T1000 (cell line): ENCODE data around the gene TPX2.

Experiments used
- DNase-seq: peaks from one replicate; lab custom pipeline; 2025; ENCODE audit warnings: mixed read lengths; lab: John Stamatoyannopoulos, UW

Gene TPX2

DNA sequence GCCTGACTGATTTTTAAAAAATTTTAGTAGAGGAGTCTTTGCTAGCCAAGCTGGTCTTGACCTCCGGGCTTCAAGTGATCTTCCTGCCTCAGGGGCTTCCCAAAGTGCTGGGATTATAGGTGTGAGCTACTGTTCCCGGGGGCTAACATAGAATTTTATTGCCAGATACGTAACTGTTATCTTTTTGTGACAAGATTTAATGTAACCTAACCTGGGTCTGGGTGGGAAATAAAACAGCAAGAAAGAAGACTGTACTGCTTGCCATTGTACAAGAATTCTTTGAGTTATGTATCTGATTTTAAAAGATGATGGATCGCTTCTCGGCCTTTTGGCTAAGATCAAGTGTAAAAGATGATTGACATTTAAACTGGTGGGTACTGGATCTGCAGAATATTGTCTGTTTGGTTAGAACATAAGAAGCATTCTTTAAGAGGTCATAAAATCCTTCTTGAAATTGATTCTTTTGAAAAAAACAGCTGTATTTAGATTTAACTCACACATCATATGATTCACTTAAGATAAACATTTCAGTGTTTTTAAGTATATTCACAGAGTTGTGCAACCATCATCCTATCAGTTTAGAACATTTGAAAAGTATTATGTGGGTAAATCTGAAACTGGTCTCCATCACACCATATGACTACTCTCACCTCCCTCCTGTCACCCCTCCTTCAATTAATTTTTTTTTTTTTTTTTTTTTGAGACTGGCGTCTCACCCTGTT lies 21.6 kb downstream of the TPX2 start:
- DNase-seq = no peak

DNA sequence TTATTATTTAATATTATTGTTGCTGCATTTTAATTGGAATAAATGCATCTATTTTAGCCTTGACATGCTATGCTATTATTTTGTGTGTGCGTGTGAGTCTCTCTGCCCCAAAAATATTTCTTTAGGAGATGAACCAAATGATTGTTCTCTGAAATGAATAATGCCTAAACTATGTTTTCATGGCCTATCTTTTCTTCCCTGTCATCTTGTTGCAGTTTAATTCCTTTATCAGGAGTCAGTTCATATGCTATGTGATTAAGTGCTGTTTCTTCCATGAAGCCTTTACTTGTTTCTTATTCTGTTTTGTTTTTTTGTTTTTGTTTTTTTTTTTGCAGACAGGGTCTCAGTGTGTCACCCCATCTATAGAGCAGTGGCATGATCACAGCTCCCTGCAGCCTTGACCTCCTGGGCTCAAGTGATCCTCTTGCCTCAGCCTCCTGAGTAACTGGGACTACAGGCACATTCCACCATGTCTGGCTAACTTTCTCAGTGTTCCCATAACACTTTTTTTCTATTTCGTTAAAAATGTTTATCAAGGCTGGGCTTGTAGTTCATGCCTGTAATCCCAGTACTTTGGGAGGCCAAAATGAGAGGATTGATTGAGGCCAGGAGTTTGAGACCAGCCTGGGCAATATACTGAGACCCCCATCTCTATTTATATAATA lies 25.7 kb downstream of the TPX2 start:
- DNase-seq = no peak

DNA sequence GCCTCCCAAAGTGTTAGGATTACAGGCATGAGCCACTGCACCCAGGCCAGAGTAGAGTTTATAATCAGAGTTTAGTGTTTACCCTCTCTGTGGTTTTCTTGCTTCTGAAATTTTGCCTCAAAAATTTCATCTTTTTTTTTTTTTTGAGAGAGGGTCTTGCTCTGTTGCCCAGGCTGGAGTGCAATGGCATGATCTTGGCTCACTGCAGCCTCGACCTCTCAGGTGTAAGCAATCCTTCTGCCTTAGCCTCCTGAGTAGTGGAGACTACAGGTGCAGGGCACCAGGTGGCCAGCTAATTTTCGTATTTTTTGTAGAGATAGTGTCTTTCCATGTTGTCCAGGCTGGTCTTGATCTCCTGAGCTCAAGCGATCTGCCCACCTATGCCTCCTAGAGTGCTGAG lies 28.7 kb downstream of the TPX2 start:
- no peak for DNase-seq

DNA sequence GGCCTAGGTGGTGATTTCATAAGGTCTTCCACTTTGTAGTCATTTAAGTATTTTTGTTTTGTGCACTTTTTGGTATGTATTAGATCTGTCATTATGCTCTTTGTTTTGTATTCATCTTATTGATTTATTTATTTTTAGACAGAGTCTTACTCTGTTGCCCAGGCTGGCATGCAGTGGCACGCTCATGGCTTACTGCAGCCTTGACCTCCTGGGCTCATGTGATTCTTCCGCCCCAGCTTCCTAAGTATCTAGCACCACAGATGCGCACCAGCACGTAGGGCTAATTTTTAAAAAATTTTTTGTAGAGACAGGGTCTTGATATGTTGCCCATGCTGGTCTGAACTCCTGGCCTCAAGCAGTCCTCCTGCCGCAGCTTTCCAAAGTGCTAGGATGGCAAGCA lies 30.6 kb downstream of the TPX2 start:
- DNase-seq = no peak

DNA sequence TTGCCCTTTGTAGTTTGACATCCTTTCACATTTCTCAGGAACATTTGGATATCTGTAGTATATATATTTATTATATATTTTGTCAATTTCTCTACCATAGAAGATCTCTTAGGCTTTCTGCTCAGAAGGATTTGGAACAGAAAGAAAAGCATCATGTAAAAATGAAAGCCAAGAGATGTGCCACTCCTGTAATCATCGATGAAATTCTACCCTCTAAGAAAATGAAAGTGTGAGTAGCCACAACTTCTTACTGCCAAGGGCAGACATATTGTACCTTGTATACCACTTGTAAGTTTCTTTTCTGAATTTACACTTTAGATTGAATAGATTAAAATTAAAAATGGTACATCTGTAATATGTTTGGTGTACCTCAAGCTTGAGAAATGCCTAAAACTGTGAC lies 31.2 kb downstream of the TPX2 start:
- DNase-seq = no peak

DNA sequence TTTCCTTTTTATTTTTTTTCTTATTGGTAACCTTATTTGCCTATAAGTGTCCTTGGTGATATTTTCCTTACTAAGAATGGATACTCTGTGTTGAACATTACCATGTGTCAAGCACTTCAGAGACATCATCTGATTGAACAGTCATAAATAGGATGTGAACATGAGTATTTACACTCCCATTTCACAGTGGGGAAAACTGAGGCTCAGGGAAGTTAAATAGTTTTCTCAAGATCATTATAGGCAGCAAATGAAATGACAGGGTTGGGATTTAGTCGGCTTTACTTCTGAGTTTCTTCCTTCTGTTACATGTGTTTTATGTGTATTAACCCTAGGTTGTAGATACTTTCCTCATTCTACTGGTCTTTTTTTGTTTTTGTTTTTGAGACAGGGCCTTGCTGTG lies 35.3 kb downstream of the TPX2 start:
- no peak for DNase-seq

DNA sequence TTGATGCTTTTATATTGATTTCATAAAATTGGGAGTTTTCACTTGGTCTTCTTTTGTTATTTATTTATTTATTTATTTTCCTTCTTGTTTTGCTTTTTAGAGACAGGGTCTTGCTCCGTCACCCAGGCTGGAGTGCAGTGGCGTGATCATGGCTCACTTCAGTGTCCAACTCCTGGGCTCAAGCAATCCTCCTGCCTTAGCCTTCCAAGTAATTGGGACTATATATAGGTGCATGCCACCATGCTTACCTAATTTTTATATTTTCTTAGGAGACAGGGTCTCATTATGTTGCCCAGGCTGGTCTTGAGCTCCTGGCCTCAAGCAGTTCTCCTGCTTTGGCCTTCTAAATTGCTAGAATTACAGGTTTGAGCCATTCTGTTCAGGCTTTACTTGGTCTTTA lies 41.7 kb downstream of the TPX2 start:
- DNase-seq = no peak

DNA sequence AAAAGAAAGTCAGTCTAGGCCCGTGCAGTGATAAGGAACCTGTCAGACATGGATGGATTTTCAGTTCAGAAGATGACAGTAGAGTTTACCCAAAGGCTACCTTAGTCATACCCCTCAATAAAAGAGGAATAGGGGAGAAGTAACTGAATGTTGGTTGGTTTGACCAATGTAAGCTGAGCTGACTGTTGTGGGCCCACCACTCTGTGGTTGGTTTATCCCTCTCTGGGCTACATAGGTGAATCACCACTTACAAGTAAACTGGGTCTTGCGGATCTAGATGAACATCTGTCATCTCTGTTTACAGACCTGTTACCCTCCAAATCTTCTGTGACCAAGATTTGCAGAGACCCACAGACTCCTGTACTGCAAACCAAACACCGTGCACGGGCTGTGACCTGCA lies 42.9 kb downstream of the TPX2 start:
- DNase-seq = no peak

DNA sequence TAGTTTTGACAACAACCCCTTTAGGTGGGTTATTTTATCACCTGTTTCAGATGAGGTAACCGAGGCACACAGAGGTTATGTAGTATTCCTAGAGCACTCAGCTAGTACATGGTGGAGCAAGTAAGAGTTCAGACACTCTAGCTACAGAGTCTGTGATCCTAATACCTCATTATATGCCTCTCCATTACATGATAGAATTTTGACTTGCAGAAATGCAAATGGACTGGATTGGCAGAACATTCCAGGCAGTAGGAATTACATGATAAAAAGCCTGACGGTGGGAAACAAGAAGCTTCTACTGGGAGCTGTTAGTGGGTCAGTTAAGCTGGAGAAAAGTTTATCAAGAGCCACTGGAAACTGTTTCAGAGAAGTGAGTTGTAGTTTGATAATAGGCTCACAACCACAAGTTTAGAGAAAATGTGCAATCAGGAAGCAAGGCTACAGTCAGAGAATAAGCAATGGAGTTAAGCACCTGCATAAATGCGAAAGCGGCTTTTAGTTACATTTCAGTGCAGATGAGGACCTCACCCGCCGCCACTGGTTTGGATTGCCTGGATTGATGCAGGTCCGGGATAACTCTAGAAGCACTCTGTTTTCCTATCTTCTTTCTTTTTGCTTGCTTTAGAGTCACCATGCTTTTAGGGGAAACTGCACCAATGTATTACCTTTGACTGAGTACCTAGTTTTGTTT lies 45.4 kb downstream of the TPX2 start:
- no peak for DNase-seq

DNA sequence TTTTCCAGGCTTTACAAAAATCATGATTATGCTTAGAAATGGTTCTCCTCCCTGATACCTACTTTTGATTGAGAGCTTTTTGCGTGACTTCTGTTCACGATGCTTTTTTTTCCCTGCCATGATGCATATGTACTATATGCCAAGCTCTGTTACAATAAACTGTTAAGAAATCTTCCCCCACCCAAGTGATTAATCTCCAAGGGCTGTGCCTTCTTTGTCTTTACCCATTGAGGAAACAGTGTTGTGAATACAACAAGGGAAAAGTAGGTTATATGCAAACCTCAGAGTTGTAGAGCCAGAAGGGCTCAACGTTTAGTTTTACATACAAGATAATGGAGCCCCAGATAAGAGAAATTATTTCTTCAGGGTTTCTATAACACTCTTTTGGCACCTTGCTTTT lies 46.0 kb downstream of the TPX2 start:
- no peak for DNase-seq

DNA sequence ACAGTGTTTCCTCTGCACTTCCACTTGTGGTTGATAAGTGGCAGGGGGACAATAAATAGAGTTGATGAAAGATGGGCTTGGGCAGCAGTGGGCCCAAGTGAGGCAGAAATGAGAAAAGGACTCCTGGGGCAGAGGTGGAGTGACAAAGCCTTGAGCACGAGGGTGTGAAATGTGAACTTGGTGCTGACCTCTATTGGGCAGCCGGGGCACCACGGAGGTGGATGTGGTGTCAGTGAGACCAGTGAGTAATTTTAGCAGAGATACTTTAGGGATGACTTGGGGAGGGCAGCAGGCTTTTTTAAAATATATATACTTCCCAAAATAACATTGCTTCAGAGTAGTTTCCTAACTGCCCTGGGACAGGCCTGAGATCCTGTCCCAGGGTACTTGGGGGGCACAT lies 49.5 kb downstream of the TPX2 start:
- DNase-seq = no peak

DNA sequence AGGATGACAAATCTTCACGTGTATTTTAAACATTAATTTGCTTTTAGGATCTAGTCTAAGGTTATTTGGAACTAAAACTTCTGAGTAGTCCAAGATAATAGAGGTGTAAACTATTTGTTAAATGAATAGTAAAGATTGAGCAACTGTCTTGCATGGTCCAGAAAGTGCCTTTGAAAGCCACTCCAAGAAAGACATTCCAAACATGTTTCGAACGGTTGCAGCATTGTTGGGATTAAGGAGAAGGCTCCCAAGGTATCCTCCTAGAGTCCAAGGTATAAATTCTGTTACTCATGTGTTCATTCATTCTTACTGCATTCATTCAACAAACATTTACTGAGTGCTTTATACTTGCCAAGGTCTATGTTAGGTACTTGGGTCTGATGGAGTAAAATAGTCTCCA lies 51.3 kb downstream of the TPX2 start:
- no peak for DNase-seq

DNA sequence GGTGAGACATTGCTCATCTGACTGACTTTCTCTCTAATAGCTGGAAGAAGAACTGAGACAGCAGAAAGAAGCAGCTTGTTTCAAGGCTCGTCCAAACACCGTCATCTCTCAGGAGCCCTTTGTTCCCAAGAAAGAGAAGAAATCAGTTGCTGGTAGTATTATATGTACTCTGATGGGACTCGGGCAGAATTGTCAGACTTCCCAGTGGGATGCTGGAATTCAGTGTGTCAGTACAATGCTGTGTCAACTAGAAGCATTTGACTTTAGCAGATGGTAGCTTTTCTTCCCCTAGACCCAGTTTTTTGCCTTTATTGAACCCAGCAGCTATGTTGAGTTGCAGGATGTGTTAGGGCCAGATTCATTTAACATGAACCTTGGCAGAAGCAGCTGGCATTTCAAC lies 58.3 kb downstream of the TPX2 start:
- DNase-seq = no peak

DNA sequence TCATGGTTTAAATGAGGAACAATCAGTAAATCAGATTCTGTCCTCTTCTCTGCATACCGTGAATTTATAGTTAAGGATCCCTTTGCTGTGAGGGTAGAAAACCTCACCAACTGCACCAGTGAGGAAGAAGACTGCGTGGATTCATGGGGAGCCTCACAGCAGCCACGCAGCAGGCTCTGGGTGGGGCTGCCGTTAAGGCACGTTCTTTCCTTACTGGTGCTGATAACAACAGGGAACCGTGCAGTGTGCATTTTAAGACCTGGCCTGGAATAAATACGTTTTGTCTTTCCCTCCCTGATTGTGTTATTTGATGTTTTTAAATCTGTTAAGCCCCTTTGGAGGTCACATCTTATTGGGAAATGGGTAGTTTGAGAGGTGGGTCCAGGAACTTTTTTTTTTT lies 62.4 kb downstream of the TPX2 start:
- DNase-seq = no peak

DNA sequence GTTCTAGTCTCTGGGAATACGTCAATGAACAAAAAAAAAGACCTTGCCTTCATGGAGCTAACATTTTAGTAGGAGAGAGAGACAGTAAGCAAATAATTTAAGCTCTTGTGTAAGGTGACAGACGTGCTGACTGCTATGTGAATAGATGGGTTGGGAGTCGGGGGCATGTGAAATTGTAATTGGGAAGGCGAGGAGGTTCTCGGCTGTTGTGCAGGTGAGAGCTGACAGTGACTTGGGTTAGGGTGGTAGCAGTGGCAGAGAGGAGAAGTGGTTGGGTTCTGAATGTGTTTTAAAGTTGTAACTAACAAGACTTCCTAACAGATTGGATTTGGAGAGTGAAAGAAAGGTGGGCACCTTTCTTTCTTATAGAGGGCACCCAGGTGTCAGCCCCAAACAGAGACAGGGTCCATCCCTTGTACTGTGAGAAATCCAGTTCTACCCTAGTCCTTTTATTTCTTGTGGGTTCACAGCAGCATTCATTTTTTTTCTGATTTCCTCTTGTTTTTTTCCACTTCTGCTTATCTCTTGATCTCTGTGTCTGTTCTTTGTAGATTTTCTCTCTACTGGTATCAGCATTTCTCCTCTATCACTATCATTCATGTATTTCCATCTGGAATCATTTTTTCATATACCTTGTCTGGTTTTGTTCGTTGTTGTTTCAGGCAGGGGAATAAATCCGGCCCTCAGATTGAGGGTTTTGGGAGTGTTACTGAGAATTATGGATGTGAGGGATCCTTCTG lies 64.6 kb downstream of the TPX2 start:
- no peak for DNase-seq

DNA sequence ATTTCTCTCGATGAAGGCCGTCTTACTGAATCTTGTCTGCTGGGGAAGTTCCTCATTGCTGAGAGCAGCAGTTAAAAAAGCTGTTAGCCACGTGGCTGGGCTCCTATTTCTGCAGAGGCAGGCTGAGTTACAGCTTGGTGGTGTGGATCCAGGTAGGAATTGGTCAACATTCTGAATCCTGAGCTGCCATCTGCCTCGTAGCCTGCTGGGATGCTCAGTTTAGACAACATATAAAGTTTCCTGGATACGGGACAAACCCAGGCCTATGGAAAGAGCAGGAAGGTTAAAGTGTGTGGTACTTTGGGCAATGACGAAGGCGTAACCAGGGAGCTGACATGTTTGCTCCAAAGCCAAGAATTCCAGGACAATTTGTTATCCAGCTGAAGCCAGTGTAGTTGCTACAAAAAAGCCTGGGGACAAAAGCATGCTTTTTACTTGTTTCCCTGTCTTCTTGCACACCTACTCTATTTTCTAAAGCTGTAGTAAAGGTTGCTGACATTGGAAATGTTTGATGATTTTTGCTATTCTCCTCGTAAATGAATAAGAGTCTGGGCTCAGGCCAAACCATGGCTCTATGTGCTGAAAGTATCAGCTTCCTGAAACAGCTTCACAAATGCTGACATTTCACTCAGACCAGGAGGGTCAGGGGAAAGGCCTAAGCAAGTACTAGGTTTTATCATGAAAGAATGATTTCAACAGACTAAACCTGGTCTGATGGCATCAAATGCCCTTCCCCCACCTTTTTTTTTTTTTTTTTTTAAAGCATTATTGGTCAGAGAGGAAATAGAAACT lies 67.7 kb downstream of the TPX2 start:
- no peak for DNase-seq

DNA sequence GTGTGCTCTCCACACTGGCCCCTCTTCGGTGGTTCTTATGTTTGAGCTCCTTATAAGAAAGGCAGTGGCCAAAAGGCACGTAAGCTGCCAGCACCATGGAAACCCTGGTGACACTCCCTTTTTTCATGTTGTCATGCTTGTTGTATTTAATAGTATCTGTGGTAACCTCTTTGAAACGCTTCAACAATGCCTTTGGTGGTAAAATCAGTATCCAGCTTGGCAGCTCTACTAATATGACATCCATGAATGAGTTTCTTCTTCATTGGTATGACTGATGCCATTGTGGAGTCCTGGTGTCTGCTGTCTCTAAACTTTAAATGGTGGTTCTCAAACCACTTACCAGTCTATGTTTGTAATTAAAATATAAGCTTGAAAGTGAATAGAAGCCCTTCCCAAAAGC lies 69.4 kb downstream of the TPX2 start:
- DNase-seq = no peak

DNA sequence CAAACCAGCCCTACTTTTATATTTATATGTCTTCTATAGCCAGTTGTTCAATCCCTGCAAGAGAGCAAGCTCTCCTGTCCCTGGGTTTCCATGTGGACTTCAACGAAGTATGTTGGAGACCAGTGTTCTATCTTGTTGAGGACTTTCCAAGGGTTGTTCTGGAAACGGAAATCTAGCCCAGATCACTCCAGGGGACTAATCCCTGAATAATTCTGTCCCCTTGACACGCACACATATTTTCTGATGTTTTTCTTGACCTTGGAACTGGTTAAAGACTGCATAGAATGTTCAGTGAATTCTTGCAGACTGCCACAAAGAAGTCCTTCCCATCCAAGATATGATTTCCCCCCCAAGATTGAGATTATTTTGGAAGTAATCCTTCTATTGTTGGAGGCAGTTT lies 70.6 kb downstream of the TPX2 start:
- DNase-seq = no peak

DNA sequence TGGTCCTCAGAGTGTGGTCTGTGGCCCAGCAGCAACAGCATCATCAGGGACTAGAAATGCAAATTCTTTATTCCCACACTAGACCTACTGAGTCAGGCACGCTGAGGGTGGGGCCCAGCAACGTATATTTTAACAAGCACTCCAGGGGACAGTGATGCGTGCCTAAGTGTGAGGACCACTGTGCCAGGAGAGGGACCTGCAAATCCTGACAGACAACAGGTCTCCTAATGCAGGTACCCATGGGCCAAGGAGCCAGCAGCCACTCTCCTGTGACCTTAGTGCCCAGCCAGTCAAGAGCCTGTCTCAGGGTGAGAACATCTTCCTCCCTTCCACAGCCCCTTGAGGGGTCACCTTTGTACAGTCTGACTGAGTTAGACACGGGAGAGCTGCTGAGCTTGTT lies 72.1 kb downstream of the TPX2 start:
- DNase-seq = no peak

DNA sequence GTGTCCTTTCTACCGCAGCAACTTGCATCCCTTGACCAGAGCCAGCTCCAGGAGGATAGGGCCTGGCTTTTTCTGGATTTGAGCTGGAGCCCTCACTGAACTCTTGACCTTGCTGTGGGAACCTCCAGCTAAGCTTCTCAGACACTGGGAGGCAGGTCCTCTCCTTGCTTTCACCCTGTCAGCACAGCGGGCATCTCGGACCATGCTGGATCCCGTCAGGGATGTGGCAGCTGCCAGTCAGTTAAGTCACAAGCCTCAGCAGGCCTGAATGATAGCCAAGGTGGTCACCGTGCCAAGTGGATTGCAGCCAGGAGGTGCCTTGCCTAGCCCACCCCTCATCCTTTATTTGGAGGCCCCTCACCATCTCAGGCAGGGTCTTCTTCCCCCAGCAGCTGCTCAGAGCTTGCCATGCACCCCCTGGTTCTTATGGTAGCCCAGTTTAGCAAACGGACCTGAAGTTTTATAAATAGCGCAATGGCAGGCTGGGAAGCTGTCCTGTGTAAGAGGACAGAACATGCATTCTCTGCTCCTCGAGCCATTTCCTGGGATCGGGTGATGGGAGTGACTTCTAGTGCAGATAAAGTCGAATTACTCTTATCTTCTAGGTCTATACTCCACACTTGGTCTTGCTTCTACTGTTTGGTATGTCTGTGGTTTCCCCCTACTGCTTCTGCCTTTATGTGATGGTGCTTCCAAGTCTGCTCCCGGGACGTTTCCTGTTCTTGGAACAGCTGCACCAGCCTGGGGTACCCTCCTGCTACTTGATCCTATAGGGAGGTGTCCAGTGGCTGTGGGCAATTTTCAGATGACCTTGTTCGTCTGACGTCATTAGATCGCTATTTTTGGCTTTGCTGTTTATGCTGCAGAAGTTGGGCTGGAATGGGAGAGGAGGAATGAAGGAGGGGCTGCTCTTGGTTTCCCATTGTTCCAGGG lies 73.0 kb downstream of the TPX2 start:
- DNase-seq = peak; percentile 14

DNA sequence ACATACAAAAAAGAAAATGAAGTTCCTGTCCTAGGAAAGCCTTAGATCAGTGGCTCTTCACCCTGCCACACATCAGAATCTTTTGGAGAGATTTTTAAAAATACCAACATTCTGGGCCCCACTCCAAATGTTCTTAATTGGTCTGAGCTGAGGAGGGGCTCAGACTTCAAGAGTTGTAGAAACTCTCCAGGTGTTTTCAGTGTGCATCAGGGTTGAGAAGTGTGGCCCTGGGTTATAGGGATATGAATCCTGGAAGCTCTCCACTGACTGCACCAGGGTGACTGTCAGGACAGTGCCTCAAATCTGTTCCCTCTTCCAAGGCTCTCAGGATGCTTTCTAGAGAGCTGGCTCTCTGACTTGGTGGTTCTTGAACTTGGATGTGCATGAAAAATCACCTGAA lies 74.5 kb downstream of the TPX2 start:
- DNase-seq = no peak
